NB4 (cell line): ENCODE results near the gene NELL1.

Source experiments
- DNase-seq: peaks from one replicate; pipeline ENCODE4 v3.0.0; 2010; ENCODE audit warnings: low read depth
- H3K4me3 ChIP-seq: one replicate; pipeline ENCODE4 v1.5.1; 2011; ENCODE audit warnings: mild to moderate bottlenecking, low read depth, low read length, moderate library complexity
- MYC ChIP-seq: IDR thresholded peaks from 2 replicates; pipeline ENCODE4 v1.6.1; 2011; ENCODE audit warnings: low read depth, low read length
- POLR2A ChIP-seq: IDR thresholded peaks from 2 replicates; pipeline ENCODE4 v1.6.1; 2011; ENCODE audit warnings: mild to moderate bottlenecking; ENCODE audit not compliant: insufficient read length; ENCODE audit errors: extremely low read depth
- TF ChIP-seq, protein P1 (sequence below): IDR thresholded peaks from one replicate; pipeline ENCODE4 v1.5.1; 2012; ENCODE audit warnings: low read depth, low read length
- TF ChIP-seq, protein P2 (sequence below): IDR thresholded peaks from 2 replicates; pipeline ENCODE4 v1.6.1; 2011; ENCODE audit warnings: low read depth, low read length

Gene NELL1

DNA sequence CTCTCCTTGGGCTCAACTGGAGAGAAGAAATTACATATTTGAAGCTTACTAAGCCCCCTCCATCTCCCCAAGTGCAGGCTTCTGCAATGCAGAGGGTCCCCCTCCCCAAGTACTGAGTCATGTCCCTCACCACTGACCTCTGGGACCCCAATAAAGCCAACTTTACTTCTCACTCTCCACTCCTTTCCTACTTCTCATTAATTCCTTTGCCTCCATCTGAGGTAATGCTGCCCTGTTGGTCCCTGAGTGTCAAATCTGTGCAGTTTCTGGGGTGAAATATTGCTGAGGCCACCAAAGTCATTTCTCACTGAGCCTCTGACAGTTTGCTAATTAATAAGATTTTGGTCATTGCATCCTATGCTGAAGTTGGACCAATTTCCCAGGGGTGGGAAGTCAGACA, 101.6 kb downstream of the NELL1 start:
- no peak for TF ChIP-seq MYC
- no peak for DNase-seq
- no peak overlapping the region for H3K4me3 ChIP-seq

DNA sequence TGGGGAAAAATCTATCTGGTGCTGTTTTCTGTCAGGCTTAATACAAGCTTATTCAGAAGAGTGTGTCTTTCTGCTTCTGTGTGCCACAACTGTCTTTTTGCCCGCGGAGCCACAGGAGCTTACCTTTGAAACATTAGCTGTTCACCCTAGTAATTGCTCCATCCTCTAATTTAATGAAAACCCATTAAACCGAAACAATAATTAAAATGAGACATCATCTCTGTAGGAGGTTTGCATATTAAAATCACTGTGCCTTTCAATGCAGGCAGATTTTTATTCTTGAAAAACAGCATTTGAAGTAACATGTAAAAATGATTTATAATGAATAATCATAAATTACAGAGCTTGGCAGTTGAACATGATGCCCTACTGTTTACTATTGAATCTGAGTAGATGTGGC, 102.3 kb downstream of the NELL1 start:
- no peak overlapping the region for H3K4me3 ChIP-seq
- DNase-seq, result no peak
- TF ChIP-seq POLR2A (no peak), MYC (no peak)
- TF ChIP-seq, protein P1, sequence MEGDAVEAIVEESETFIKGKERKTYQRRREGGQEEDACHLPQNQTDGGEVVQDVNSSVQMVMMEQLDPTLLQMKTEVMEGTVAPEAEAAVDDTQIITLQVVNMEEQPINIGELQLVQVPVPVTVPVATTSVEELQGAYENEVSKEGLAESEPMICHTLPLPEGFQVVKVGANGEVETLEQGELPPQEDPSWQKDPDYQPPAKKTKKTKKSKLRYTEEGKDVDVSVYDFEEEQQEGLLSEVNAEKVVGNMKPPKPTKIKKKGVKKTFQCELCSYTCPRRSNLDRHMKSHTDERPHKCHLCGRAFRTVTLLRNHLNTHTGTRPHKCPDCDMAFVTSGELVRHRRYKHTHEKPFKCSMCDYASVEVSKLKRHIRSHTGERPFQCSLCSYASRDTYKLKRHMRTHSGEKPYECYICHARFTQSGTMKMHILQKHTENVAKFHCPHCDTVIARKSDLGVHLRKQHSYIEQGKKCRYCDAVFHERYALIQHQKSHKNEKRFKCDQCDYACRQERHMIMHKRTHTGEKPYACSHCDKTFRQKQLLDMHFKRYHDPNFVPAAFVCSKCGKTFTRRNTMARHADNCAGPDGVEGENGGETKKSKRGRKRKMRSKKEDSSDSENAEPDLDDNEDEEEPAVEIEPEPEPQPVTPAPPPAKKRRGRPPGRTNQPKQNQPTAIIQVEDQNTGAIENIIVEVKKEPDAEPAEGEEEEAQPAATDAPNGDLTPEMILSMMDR, result no peak
- TF ChIP-seq, protein P2, sequence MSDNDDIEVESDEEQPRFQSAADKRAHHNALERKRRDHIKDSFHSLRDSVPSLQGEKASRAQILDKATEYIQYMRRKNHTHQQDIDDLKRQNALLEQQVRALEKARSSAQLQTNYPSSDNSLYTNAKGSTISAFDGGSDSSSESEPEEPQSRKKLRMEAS, result no peak

DNA sequence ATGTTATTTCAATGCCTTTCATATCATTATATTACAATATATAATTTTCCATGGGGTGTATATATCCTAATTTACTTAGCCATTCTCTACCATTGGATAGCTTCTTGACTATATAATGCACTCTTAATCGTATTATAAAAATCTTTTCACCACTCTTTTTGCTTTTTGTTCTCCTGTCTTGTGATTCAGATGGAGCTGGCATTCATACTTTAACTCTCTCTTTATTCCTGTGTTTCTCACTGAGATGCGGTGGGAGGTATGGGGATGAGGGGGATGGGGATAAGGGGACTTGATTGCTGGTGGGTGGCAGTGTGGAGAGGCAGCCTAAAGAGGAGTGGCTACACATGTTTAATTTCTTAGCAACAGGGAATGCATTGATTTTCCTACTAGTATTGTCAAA, 105.9 kb downstream of the NELL1 start:
- TF ChIP-seq, protein P2, result no peak
- TF ChIP-seq POLR2A (no peak), MYC (no peak)
- TF ChIP-seq, protein P1, result no peak
- no peak for DNase-seq

DNA sequence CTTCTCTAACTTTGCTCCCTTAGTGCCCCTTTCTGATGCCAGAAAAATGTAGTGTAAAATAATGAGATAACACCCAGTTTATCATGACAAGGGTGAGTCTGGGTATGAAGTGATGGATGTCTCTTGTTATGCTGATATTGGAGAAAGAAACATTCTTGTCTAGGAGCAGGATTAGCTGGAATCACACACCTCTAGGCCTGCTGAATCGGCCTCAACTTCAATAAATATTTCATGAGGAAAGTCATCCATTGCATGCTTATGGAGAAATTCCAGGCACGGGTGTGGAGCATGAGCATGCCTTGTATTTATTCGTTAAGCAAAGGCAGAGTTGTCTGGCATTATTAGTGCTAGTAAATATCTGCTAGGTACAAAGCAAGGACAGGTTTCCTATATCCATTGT, 113.4 kb downstream of the NELL1 start:
- TF ChIP-seq, protein P1, result no peak
- TF ChIP-seq MYC, result no peak
- no peak for TF ChIP-seq POLR2A
- TF ChIP-seq, protein P2, result no peak
- DNase-seq, result no peak
- no peak overlapping the region for H3K4me3 ChIP-seq

More for the DNA sequence above, 105.9 kb downstream of the NELL1 start:
- H3K4me3 ChIP-seq, result no peak overlapping the region

DNA sequence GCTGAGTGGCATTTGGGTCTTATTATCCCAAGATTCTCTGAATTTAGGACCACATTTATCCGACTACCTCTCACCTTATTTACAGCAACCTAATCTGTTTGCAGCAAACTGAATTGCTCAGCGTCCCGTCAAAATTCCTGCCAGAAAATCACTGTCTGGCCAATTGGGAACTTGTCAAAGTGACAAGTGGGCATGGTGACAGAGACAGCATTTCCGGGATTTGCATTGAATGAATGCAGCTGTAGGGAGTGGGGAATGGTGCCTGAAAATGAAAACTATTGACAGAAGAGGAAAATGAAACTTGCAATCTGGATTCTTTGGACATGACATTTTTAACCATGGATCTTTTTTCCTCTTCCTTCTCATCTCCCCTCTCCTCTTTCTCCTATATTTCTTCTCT, 113.8 kb downstream of the NELL1 start:
- TF ChIP-seq, protein P2, result no peak
- TF ChIP-seq POLR2A (no peak), MYC (no peak)
- TF ChIP-seq, protein P1, result no peak
- H3K4me3 ChIP-seq, result no peak overlapping the region
- DNase-seq, result no peak

DNA sequence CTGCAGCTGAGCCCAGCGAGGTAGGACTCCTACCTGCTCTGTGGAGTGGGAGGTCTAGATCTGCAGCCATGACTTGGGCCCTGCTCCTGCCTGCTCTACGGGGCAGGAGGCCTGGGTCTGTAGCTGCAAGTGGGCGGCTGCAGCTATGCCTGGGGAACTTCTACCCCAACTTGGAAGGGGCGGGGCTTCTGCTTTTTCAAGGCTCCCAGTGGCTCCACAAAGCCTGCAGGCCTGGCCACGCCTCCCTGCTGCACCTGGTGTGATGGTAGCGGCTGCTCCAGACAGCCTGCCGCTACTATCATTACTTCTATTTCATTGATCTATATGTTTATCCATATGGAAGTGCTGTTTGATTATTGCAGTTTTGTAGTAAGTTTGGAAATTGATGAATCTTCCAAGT, 121.2 kb downstream of the NELL1 start:
- no peak overlapping the region for H3K4me3 ChIP-seq
- DNase-seq, result no peak
- no peak for TF ChIP-seq POLR2A
- no peak for TF ChIP-seq MYC
- TF ChIP-seq, protein P1, result no peak
- TF ChIP-seq, protein P2, result no peak

DNA sequence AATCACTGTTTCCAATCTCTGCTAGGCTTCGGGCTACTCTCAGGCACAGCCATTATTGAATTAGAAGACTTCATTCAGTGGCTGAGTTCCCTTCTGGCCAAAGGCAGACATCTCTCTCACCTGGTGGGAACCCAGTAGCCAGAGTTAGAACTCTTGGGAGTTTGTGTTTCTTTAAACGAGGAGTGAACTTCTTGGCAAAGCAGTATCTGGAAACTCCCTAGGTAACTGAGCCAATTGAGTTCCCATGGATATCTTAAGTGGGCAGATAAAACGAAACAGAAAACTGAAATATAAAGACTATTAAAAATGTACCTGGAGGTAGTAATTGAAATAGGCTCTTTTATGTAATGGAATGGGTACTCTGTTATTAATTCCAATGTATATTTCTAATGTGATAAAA, 125.6 kb downstream of the NELL1 start:
- TF ChIP-seq MYC (no peak), POLR2A (no peak)
- TF ChIP-seq, protein P1, result no peak
- TF ChIP-seq, protein P2, result no peak
- DNase-seq, result no peak
- H3K4me3 ChIP-seq, result no peak overlapping the region
